Measurements from ENCODE around the gene GALNT13.

GALNT13 gene

DNA sequence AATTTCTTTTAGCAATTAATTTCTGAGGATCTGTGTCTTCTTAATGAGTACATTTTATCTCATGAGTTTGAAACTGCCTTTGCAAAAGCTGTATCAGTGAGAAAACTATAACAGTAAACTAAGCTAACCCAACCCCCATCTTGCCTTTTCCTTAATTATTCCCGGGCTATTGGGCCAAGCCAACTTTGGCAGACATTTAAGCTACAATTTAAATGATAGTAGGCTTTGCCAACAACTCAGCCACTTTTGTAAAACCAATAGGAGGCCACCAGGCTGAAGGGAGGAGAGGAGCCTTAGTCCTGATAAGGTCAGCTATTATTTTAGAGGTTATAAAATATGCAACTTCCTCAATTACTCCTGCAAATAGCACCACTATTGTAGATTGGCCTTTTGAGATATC lies 608.8 kb downstream of the GALNT13 start:
- no peak overlapping the region for H3K4me3 ChIP-seq (ENCODE audit: control insufficient read depth, low read depth, low read length)
- TF ChIP-seq, protein P1, sequence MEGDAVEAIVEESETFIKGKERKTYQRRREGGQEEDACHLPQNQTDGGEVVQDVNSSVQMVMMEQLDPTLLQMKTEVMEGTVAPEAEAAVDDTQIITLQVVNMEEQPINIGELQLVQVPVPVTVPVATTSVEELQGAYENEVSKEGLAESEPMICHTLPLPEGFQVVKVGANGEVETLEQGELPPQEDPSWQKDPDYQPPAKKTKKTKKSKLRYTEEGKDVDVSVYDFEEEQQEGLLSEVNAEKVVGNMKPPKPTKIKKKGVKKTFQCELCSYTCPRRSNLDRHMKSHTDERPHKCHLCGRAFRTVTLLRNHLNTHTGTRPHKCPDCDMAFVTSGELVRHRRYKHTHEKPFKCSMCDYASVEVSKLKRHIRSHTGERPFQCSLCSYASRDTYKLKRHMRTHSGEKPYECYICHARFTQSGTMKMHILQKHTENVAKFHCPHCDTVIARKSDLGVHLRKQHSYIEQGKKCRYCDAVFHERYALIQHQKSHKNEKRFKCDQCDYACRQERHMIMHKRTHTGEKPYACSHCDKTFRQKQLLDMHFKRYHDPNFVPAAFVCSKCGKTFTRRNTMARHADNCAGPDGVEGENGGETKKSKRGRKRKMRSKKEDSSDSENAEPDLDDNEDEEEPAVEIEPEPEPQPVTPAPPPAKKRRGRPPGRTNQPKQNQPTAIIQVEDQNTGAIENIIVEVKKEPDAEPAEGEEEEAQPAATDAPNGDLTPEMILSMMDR (IDR thresholded peaks at IDR 0.05; ENCODE audit: control insufficient read depth, insufficient read depth, low read depth, low read length, missing control alignments) = no peak
- DNase-seq (ENCODE audit: low read depth) = no peak

DNA sequence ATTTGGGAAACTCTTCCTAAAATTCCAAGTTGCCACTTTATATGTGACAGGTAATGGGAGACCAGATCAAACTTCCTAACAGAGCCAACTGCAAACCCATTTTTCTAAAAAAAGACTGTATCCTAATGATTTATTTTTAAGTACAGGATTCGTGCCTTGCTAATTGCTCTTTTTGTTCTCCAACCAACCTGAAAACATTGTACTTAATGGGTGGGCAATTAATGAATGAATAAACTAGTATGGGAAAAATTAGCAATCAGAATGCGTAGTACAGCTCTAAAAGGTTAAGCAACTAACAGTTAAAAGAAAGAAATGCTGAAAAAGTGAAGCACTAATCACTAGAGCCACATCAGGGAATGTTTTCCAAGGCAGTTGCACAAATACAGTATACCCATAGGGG lies 609.6 kb downstream of the GALNT13 start:
- DNase-seq (ENCODE audit: low read depth) = no peak
- TF ChIP-seq, protein P1 (IDR thresholded peaks at IDR 0.05; ENCODE audit: control insufficient read depth, insufficient read depth, low read depth, low read length, missing control alignments) = no peak
- no peak overlapping the region for H3K4me3 ChIP-seq (ENCODE audit: control insufficient read depth, low read depth, low read length)

DNA sequence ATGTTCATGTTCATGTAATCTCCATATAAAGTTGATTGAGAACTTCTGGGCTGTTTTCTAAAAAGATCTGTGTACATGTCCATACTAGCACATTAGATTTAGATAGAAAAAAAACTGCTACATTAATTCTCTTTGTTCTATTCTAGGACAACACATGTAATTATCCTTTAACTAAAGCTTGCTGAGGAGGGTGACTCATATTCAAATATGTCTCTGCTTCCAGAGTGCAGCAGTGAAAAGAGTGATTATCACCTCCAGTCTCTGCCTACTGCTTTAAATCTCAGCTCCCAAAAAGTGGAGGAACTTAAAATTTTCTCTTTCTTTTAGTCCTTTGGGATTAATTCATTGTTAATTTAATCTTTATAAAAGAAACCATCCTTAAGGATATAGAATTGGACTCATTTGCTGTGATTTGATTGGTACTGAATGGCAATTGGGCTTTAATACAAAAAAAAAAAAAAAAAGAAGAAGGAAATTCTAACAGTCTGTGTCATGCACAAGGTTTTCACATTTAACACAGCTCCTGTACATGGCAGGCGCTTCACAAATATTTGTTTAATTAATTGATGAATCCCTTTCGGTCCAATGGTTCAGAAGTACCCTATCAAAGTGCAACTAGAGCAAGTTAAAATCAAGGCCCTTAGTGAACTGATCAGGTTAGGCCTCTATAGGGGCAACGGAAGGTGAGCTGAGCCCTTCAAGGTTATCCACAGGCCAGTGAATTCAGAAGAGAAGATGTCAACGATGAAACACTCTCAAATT lies 612.8 kb downstream of the GALNT13 start:
- no peak for DNase-seq (ENCODE audit: low read depth)
- no peak overlapping the region for H3K4me3 ChIP-seq (ENCODE audit: control insufficient read depth, low read depth, low read length)
- TF ChIP-seq, protein P1 (IDR thresholded peaks at IDR 0.05; ENCODE audit: control insufficient read depth, insufficient read depth, low read depth, low read length, missing control alignments) = no peak

DNA sequence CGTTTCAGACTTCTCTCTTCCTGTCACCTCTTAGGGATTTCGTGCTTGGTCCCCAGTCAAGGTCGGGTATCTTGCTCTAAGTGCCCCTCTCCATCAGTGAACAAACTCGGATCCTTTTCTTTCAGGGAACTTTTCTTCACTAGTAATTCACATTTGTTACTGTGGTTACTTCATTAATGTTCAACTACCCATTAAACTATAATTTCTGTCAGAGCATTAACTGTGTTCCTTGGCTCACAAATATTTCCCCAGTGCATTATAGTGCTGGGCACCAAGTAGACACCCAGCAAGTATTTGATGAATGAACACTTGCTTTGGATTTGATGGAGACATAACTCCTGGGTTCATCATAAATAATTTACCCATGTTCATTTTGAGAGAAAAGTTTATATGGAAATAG lies 617.1 kb downstream of the GALNT13 start:
- no peak for DNase-seq (ENCODE audit: low read depth)
- H3K4me3 ChIP-seq (ENCODE audit: control insufficient read depth, low read depth, low read length) = no peak overlapping the region
- TF ChIP-seq, protein P1 (IDR thresholded peaks at IDR 0.05; ENCODE audit: control insufficient read depth, insufficient read depth, low read depth, low read length, missing control alignments) = no peak

DNA sequence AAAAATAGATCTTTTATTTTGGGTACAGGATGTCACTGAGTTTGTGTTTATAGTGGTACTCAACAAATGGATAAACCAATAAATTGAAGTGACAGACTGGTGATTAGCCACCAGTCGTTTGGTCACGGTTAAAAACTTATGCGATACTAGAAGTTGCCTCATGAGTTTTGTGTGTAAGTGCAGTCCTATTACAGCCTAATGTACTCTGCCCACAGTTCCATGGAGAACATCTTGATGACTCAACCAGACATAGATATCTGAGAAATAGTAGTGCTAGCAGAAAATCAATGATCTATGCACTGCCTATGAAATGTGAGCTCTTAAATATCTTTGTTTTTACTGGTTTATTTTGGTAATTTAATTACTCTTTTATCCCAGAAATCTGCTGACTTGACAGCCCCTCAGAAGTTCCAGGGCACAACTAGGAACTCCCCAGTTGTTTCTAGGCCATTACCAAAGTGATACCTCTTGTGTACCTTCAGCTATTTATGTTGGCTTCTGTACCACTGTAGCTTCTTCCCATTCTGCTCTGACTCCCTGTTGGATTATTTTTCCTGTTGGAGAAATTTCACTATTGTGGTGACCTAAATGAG lies 617.6 kb downstream of the GALNT13 start:
- H3K4me3 ChIP-seq (ENCODE audit: control insufficient read depth, low read depth, low read length) = no peak overlapping the region
- TF ChIP-seq, protein P1 (IDR thresholded peaks at IDR 0.05; ENCODE audit: control insufficient read depth, insufficient read depth, low read depth, low read length, missing control alignments) = no peak
- no peak for DNase-seq (ENCODE audit: low read depth)

DNA sequence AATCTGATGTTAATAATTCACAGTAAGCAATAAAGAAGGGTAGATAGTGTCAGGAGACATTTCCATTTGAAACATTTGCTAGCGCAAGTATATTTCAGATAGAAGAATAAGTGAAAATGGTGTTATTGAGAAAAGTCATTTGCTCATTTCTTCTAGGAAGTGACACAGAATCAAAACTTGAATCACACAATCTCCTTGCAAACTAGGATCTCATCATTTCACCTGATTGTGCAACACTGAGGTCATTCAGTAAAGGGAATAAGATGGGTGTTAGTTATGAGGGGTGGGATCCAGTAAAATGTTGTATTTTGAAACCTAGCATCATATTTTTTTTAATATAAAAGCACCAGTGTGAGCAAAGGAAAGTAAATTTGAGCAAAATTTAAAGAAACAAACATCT lies 618.8 kb downstream of the GALNT13 start:
- no peak overlapping the region for H3K4me3 ChIP-seq (ENCODE audit: control insufficient read depth, low read depth, low read length)
- DNase-seq (ENCODE audit: low read depth) = no peak
- TF ChIP-seq, protein P1 (IDR thresholded peaks at IDR 0.05; ENCODE audit: control insufficient read depth, insufficient read depth, low read depth, low read length, missing control alignments) = no peak
